Hepatocyte (in vitro differentiated cells): Measurements from ENCODE around the gene MFN1.
A peak's percentile ranks its signal among the peaks of the same experiment; 100 is the strongest.

Experiments
- CTCF ChIP-seq: fragments of 200-600 bp; sonication (generic); IDR thresholded peaks from 2 replicates; pipeline ENCODE4 v1.5.1; 2016; ENCODE audit warnings: antibody characterized with exemption, mild to moderate bottlenecking; ENCODE audit not compliant: poor library complexity
- EZH2phosphoT487 ChIP-seq: fragments of 200-600 bp; sonication (generic); IDR thresholded peaks from one replicate; pipeline ENCODE4 v1.6.1; 2018; ENCODE audit warnings: antibody characterized with exemption, mild to moderate bottlenecking, low read depth, moderate library complexity; ENCODE audit not compliant: unreplicated experiment, severe bottlenecking

DNA sequence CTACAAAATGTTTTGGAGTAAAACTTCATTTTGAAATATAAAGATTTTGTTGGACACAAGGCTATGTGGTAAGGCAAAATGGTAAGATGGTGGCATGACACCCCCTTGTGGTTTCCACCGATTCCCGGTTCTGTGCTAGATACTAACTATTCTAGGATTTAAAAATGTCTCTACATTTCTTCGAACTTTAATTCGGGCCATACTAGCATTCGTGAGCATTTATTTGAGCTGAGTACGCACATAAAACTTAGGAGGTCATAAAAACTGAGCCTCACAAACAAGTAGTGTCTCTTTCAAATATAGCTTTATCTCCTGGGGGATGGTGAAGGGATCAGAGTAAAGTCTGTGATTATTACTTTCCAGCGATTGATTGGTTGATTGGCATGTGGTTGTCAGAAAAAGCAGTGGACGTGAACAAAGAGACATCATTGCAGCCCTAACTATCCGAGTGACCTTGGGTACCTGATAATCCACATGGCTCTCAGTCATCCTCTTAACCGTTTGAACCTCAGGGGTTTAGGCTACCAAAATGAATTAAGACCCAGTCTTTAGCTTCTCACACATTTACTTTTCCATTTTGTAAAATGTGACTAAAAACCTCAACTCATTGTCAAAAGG is 25.7 kb upstream of the MFN1 start:
- TF ChIP-seq EZH2phosphoT487 (no peak), CTCF (peak; percentile 64)
